ENCODE results near the gene PROK2. TPM values are rescaled to one million over a fixed set of nuclear protein-coding genes. Genes with fewer than 3 reads are reported as not detected.

PROK2 gene
- total and polyA plus RNA-seq, 2 experiments from 2014 or later: 2.1 to 2.3 TPM

- H3K27ac Mint-ChIP-seq: no peak overlapping the region
- Histone ChIP-seq H3F3A (replicated peaks; ENCODE audit: low read depth) (no peaks in the 10 kb centered on the region), H3K79me2 (replicated peaks; ENCODE audit: insufficient read depth) (peaks cover 6% of the 10 kb centered on the region; the same call in 1 of the 2 replicates), H4K20me1 (replicated peaks; ENCODE audit: insufficient read depth) (peaks cover 4% of the 10 kb centered on the region; the same call in 1 of the 2 replicates), H3K27me3 (ENCODE audit: insufficient read depth) (peaks cover 31% of the 10 kb centered on the region), H3K4me3 (no peak overlapping the region), H3K27ac (ENCODE audit: low read depth) (no peak overlapping the region), H3K36me3 (ENCODE audit: insufficient read depth) (no peaks in the 10 kb centered on the region), H3K9me2 (ENCODE audit: insufficient read depth) (no peaks in the 10 kb centered on the region), H3K4me1 (ENCODE audit: insufficient read depth) (peaks cover 11% of the 10 kb centered on the region), H2AFZ (no peak overlapping the region), H3K4me2 (no peak overlapping the region)
- H3K4me1 Mint-ChIP-seq: peaks cover 21% of the 10 kb centered on the region
- no peak overlapping the region for H3K4me3 Mint-ChIP-seq
- peaks cover 34% of the 10 kb centered on the region for H3K27me3 Mint-ChIP-seq (ENCODE audit: insufficient read depth, low read depth, poor library complexity)
- H3K36me3 Mint-ChIP-seq (ENCODE audit: low read depth): no peaks in the 10 kb centered on the region; the same call in 2 of the 3 replicates
- ATAC-seq: no peak
- H3K9me3 Mint-ChIP-seq: no peaks in the 10 kb centered on the region; the same call in 2 of the 3 replicates
- no peak for DNase-seq (ENCODE audit: low spot score)
- TF ChIP-seq STAT1 (IDR thresholded peaks at IDR 0.05; ENCODE audit: unreplicated experiment) (no peak), EZH2phosphoT487 (IDR thresholded peaks at IDR 0.05; ENCODE audit: unreplicated experiment) (no peak), EZH2 (IDR thresholded peaks at IDR 0.05; ENCODE audit: low read depth, unreplicated experiment) (no peak), CREB1 (CRISPR knock-in tag; IDR thresholded peaks at IDR 0.05; ENCODE audit: low read depth) (no peak), POLR2AphosphoS5 (IDR thresholded peaks at IDR 0.05; ENCODE audit: low read depth) (no peak), REST (IDR thresholded peaks at IDR 0.05; ENCODE audit: unreplicated experiment) (no peak), ETS1 (IDR thresholded peaks at IDR 0.05) (no peak), NANOG (IDR thresholded peaks at IDR 0.05; ENCODE audit: borderline replicate concordance) (no peak), ZNF331 (CRISPR knock-in tag; IDR thresholded peaks at IDR 0.05; ENCODE audit: low read depth) (no peak), ZNF462 (CRISPR knock-in tag; IDR thresholded peaks at IDR 0.05) (no peak), CTCF (conservative IDR thresholded peaks at IDR 0.05; ENCODE audit: low read depth in 2 of 2) (no peak), ZNF114 (CRISPR knock-in tag; IDR thresholded peaks at IDR 0.05) (no peak), JUNB (IDR thresholded peaks at IDR 0.05; ENCODE audit: unreplicated experiment) (no peak)
These were observed 62.3 kb downstream of the PROK2 start for GRCh38 chr3:71722693-71723092.
